Progenitor cell of endocrine pancreas (in vitro differentiated cells): ENCODE data around the gene HMCN2. TPM values are rescaled to one million over a fixed set of nuclear protein-coding genes. Genes with fewer than 3 reads are reported as not detected.

ENCODE experiments used
- DNase-seq: peaks from one replicate; pipeline ENCODE4 v3.0.0; 2021; ENCODE audit warnings: low spot score; ENCODE audit not compliant: unreplicated experiment
- H3K27ac Mint-ChIP-seq: 2 replicates; pipeline ENCODE4 v1.8.0; 2021; ENCODE audit warnings: mild to moderate bottlenecking, moderate library complexity, mixed read lengths
- H3K27me3 Mint-ChIP-seq: 2 replicates; pipeline ENCODE4 v1.8.0; 2021; ENCODE audit warnings: mixed read lengths
- H3K36me3 Mint-ChIP-seq: 2 replicates; pipeline ENCODE4 v1.8.0; 2022; ENCODE audit warnings: mixed read lengths; ENCODE audit not compliant: insufficient read depth
- H3K4me1 Mint-ChIP-seq: 2 replicates; pipeline ENCODE4 v1.8.0; 2021; ENCODE audit warnings: low read depth, mixed read lengths
- H3K4me3 Mint-ChIP-seq: 2 replicates; pipeline ENCODE4 v1.8.0; 2021; ENCODE audit warnings: low read depth, mild to moderate bottlenecking, moderate library complexity, mixed read lengths
- H3K9me3 Mint-ChIP-seq: 2 replicates; pipeline ENCODE4 v1.8.0; 2021; ENCODE audit warnings: low read depth, mixed read lengths
- total RNA-seq: library from RNA; stranded (reverse); gene quantifications from 2 replicates; pipeline ENCODE4 v1.2.1, GENCODE V29; 2021
- TF ChIP-seq, protein P1 (sequence below): fragments of 200-600 bp; sonication (generic); IDR thresholded peaks from one replicate; pipeline ENCODE4 v1.5.0; 2021; ENCODE audit warnings: antibody characterized with exemption, mild to moderate bottlenecking; ENCODE audit not compliant: unreplicated experiment

The HMCN2 gene
- total RNA-seq, 1 donor from 2014 or later, result 0.26 TPM

DNA sequence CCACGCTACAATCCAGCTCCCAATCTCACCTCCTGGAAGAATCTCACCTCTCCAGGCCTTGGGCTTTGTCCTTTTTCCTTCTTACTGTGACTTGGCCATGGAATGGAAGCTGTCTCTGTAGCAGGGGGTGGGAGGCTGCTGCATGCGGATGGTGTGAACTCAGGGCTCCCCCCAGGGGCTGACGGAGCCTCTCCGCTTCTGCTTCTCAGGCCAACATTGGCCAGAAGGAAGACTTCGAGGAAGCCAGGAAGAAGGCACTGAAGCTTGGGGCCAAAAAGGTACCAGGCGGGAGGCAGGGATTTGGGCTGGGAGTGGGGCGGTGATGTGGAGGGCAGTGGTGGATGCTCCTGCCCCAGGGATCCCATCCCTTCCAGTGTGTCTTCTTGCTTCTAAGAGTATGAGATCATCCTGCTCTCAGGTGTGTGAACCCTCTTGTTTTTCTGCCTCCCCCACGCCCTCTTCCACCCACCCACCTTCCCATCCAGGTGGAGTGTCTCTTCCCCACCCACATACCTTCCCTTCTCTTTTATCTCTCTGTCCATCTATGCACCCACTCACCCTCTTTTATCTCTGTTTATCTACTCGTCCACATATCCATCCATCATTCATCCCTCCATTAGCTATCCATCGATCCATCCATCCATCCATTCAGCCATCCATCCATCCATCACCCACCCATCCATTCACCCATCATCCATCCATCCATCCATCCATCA lies 188.7 kb downstream of the HMCN2 start:
- TF ChIP-seq, protein P1, sequence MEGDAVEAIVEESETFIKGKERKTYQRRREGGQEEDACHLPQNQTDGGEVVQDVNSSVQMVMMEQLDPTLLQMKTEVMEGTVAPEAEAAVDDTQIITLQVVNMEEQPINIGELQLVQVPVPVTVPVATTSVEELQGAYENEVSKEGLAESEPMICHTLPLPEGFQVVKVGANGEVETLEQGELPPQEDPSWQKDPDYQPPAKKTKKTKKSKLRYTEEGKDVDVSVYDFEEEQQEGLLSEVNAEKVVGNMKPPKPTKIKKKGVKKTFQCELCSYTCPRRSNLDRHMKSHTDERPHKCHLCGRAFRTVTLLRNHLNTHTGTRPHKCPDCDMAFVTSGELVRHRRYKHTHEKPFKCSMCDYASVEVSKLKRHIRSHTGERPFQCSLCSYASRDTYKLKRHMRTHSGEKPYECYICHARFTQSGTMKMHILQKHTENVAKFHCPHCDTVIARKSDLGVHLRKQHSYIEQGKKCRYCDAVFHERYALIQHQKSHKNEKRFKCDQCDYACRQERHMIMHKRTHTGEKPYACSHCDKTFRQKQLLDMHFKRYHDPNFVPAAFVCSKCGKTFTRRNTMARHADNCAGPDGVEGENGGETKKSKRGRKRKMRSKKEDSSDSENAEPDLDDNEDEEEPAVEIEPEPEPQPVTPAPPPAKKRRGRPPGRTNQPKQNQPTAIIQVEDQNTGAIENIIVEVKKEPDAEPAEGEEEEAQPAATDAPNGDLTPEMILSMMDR, result no peak
- DNase-seq, result no peak
- no peaks in the 10 kb centered on the region for H3K4me1 Mint-ChIP-seq

DNA sequence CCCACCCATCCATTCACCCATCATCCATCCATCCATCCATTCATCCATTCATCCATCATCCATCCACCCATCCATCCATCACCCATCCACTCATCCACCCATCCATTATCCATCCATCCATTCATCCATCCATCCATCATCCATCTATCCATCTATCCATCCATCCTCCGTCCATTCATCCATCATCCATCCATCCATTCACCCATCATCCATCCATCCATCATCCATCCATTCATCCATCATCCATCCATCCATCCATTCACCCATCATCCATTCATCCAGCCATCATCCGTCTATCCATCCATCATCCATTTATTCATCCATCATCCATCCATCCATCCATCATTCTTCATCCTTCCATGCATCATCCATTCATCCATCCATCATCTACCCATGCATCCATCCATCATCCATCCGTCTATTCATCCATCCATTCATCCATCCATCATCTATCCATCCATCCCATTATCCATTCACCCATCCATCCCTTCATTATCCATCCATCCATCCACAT lies 189.3 kb downstream of the HMCN2 start:
- TF ChIP-seq, protein P1, result no peak
- Mint-ChIP-seq H3K4me1 (no peaks in the 10 kb centered on the region), H3K27me3 (peaks cover 7% of the 10 kb centered on the region), H3K4me3 (no peak overlapping the region), H3K9me3 (no peaks in the 10 kb centered on the region), H3K36me3 (no peaks in the 10 kb centered on the region), H3K27ac (no peak overlapping the region)
- DNase-seq, result no peak

More for the DNA sequence above, 188.7 kb downstream of the HMCN2 start:
- Mint-ChIP-seq H3K27ac (no peak overlapping the region), H3K9me3 (no peaks in the 10 kb centered on the region), H3K36me3 (no peaks in the 10 kb centered on the region), H3K27me3 (peaks cover 6% of the 10 kb centered on the region), H3K4me3 (no peak overlapping the region)

DNA sequence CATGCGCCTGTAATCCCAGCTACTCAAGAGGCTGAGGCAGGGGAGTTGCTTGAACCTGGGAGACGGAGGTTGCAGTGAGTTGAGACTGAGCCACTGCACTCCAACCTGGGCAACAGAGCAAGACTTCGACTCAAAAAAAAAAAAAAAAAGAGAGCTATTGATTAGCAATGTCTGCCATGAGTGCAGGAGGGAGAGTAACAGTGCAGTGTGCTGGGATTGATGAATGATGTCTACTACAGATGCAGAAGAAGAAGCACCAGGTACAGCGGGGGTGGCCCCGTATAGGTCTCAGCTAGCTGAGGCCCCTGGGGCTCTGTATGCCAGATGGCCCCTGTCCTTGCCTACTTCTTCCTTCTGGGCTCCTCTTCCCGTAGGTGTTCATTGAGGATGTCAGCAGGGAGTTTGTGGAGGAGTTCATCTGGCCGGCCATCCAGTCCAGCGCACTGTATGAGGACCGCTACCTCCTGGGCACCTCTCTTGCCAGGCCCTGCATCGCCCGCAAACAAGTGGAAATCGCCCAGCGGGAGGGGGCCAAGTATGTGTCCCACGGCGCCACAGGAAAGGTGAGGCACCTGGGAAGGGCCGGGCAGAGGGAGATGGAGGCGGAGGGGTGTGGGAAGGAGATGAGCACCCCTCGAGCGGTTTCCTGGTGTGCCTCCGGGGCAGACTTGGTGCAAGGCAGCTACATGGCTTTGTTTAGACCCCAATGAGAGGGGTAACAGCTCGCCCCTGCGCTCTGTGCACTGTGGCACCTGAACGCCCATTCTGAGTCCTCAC lies 192.7 kb downstream of the HMCN2 start:
- DNase-seq, result no peak
- Mint-ChIP-seq H3K4me3 (no peak overlapping the region), H3K4me1 (no peaks in the 10 kb centered on the region), H3K27me3 (peaks cover 16% of the 10 kb centered on the region), H3K27ac (no peak overlapping the region), H3K36me3 (no peaks in the 10 kb centered on the region), H3K9me3 (no peaks in the 10 kb centered on the region)
- TF ChIP-seq, protein P1, result no peak

DNA sequence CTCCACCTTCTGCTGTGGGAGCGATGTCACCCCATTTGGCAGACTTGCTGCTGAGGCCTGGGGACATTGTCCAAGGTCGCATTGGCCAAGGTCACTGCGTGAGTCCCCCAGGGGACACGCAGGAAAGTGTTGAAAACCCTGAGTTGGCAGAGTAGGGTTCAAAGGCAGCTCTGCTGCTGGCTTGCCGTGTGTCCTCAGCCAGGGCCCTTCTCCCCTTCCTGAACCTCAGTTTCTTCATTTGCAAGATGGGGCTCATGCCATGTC lies 193.2 kb downstream of the HMCN2 start:
- Mint-ChIP-seq H3K4me1 (no peaks in the 10 kb centered on the region), H3K36me3 (no peaks in the 10 kb centered on the region), H3K4me3 (no peak overlapping the region), H3K9me3 (no peaks in the 10 kb centered on the region), H3K27ac (no peak overlapping the region), H3K27me3 (peaks cover 14% of the 10 kb centered on the region)
- TF ChIP-seq, protein P1, result no peak
- DNase-seq, result no peak

DNA sequence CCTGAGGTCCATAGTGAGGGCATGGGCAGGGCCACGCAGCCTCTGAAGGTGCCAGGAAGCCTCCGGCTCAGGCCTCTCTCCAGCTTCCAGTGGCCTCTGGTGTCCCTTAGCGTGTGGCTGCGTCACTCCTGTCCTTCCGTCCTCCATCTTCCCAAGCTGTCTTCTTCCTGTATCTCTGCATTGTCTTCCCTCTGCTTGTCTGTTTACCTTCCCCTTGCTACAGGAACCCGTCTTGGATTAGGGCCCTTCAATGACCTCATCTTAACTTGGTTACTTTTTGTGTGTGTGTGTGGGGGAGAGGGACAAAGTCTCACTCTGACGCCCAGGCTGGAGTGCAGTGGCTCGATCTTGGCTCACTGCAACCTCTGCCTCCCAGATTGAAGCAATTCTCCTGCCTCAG lies 193.6 kb downstream of the HMCN2 start:
- no peaks in the 10 kb centered on the region for H3K36me3 Mint-ChIP-seq
- H3K4me3 Mint-ChIP-seq, result no peak overlapping the region
- TF ChIP-seq, protein P1, result no peak
- H3K27me3 Mint-ChIP-seq, result peaks cover 16% of the 10 kb centered on the region
- H3K27ac Mint-ChIP-seq, result no peak overlapping the region
- no peaks in the 10 kb centered on the region for H3K9me3 Mint-ChIP-seq
- no peak for DNase-seq
- no peaks in the 10 kb centered on the region for H3K4me1 Mint-ChIP-seq
